ENCODE data around the gene NOP16. TPM values are rescaled to one million over a fixed set of nuclear protein-coding genes. Genes with fewer than 3 reads are reported as not detected.

Gene NOP16
- total RNA-seq, 1 experiment from 2014 or later, result 56.2 TPM

DNA sequence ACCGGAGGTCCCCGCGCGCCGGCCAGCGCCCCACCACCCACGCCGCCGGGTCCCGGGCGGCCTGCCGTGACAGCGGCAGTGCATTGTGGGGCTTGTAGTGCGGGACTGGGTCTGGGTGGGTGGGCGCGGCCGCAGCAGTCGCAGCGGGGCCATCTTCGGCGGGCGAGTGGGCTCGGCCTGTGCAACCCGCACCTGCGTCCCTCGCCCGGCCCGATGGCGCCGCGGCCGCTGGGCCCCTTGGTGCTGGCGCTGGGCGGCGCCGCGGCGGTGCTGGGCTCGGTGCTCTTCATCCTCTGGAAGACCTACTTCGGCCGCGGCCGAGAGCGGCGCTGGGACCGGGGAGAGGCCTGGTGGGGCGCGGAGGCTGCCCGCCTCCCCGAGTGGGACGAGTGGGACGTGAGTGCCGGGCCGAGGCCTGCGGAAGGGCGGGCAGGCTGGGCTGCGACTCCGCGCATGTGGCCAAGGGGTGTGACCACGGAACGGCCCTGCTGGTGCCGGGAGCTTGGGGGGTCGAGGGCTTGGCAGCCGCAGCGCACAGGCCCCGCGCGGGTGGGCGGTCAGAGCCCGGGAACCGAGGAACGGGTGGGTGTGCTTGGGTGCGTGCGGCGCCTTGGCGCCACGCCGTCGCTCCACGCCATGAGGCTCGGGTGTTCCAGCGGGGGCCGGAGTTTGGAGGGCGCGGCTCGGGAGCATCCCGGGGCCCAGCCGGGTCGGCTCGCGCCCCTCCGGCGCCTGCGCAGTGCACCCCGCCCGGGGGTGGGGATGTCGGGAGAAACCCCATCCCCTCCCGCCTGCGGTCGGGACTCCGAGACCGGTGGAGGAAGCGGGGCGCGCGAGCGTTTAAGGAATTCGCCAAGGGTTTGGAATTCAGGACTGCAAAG, 22.8 kb downstream of the NOP16 start, which contains the start of gene ARL10:
TSS of gene ARL10 (plus strand) at position 137 of the 881 bp plus-strand sequence. CDS start at position 214, 77 bp downstream.
- peak; percentile 98 for DNase-seq
- peaks cover 46% of the 10 kb centered on the region for H3K27me3 ChIP-seq (ENCODE audit: control insufficient read depth, insufficient read depth, low read length)
- no peaks in the 10 kb centered on the region; the same call in 1 of the 2 replicates for H3K36me3 ChIP-seq (replicated peaks; ENCODE audit: control insufficient read depth, insufficient read depth, low read length)

DNA sequence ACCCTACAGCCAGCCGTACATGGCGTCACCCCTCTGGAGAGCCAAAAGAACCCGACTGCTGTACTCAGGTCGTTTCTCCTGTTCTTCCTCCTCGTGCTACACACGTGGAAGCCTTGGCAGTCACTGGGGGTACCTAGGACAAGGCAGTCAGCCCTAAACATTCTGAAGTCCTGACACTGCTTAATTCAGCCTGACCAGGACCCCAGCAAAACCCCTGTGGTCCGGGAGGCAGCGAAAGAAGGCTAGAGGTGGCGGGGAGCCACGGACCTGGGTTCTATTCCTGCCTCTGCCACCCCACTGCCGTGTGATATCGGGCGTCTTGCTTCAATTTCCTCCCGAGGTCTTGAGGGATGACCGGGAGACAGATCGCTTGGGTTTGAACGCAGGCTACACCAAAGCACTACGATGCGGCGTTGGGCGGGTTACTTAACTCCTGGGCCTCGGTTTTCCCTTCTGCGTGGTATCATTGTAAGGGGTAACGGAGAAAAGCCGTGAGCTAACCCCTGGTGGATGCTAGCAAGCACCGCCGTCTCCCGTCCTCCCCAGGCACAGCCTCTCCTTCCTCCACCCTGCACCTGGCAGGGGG, 23.5 kb downstream of the NOP16 start:
- Histone ChIP-seq H3K4me3 (ENCODE audit: insufficient read depth, low read depth, low read length) (peak overlapping the region; percentile 76), H3K36me3 (replicated peaks; ENCODE audit: control insufficient read depth, insufficient read depth, low read length) (no peaks in the 10 kb centered on the region; the same call in 1 of the 2 replicates), H3K27me3 (ENCODE audit: control insufficient read depth, insufficient read depth, low read length) (peaks cover 46% of the 10 kb centered on the region)
- no peak for DNase-seq

More for the DNA sequence above, 22.8 kb downstream of the NOP16 start, which contains the start of gene ARL10:
- H3K4me3 ChIP-seq (ENCODE audit: insufficient read depth, low read depth, low read length), result peak within 1 kb of the TSS; percentile 76

DNA sequence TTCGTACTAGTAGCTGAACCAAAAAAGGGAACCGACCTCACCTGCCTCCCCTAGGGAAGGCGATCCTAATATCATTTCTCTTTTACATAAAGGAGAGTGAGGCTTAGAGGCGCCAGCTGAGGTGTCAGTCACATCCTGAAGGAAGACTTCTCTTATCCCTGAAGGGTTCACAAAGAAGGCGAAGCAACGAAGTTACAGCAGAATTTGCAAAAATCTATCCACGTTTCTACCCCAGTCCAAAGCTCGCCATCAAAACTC, 26.2 kb downstream of the NOP16 start:
- peaks cover 45% of the 10 kb centered on the region for H3K27me3 ChIP-seq (ENCODE audit: control insufficient read depth, insufficient read depth, low read length)
- H3K36me3 ChIP-seq (replicated peaks; ENCODE audit: control insufficient read depth, insufficient read depth, low read length), result peaks cover 3% of the 10 kb centered on the region

DNA sequence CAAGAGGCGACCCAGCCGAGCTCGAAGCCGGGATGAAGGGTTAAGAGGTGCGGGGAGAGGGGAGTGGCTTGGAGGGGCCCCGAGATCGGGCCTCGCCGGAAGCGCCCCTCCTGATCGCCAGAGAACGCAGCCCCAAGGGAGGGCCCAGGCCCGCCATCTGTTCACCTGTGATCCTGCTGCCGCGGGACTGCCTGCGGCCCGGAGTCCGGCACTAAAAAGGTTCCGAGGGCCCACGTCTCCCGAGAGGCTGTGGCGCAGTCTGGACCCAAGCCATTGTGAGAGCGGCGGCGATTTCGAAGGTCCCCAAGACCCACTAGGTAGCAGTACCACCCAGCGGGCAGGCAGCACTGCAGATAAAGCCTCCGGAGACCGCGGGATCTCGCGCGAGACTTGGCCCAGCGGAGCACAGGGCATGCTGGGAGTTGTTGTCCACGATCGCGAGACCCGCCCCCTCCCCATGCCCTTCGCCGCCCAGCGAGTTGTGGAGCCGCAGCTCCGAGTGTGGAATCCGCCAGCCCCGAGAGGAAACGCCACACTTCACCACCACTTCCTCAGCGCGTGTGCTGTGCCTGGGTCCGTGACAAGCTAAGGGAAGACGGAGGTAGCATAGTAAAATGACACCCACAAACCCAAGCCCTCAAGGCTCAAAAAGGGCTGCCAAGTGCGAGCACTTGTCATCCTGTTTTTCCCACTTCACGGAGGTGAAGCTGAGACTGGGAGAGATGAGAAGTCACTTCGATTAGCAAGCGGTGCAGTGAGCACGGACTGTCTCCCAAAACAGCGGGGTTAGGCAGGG, 26.8 kb downstream of the NOP16 start, which contains the start of gene KIAA1191:
TSS of gene KIAA1191 (minus strand) at position 328 of the 796 bp plus-strand sequence. CDS start 2,256 bp downstream, outside the sequence.
- Histone ChIP-seq H3K36me3 (replicated peaks; ENCODE audit: control insufficient read depth, insufficient read depth, low read length) (peaks cover 3% of the 10 kb centered on the region), H3K27me3 (ENCODE audit: control insufficient read depth, insufficient read depth, low read length) (peaks cover 43% of the 10 kb centered on the region), H3K4me3 (ENCODE audit: insufficient read depth, low read depth, low read length) (peak within 1 kb of the TSS; percentile 95)
- DNase-seq, result peak; percentile 92

More for the DNA sequence above, 26.2 kb downstream of the NOP16 start:
- peak overlapping the region; percentile 95 for H3K4me3 ChIP-seq (ENCODE audit: insufficient read depth, low read depth, low read length)
- no peak for DNase-seq

DNA sequence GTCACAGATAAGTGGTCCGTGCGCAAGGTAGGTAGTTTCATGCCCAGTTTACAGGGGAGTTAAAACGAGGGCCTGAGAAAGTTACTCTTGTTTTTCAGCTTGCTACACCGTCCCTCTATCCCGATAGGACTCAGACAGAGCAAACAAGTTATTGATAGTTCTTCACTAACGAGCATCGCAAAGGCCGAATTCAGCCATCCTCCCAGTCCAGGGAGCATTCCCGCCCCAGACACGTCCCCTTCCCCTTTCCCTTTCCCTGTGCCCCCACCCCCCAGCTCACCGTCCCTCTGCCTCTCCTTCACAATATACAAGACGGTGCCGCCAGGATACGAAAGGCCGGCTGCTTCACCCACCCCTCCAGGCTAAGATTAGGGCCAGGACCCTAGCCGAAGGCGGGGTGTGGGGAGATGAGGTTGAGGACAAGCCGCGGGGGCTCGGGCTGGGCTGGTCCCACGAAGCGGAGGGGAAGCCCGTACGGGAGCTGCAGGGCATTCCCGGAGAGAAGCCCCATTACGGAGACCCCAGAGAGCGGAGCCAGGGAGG, 27.4 kb downstream of the NOP16 start:
- Histone ChIP-seq H3K4me3 (ENCODE audit: insufficient read depth, low read depth, low read length) (peak overlapping the region; percentile 95), H3K27me3 (ENCODE audit: control insufficient read depth, insufficient read depth, low read length) (peaks cover 36% of the 10 kb centered on the region), H3K36me3 (replicated peaks; ENCODE audit: control insufficient read depth, insufficient read depth, low read length) (peaks cover 3% of the 10 kb centered on the region)
- no peak for DNase-seq

DNA sequence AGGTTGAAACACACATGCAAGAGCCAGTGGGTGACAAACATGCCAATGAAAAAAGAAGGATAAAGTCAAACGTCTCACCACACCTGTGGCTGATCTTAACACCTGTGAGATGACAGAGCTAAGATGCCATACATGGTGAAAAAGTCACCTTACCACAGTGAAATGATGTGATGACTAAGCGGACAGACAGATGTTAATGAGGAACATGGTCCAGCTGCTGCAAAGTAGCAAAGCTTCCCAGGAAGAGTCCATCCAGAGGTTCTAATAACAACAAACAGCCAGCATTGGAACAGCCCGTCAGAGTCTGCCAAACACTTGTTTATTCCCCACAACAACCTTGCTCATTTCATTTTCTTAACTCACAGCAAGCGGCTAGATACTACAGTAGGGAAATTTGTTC, 28.7 kb downstream of the NOP16 start:
- no peak for DNase-seq
- Histone ChIP-seq H3K4me3 (ENCODE audit: insufficient read depth, low read depth, low read length) (no peak overlapping the region), H3K36me3 (replicated peaks; ENCODE audit: control insufficient read depth, insufficient read depth, low read length) (peaks cover 8% of the 10 kb centered on the region)

DNA sequence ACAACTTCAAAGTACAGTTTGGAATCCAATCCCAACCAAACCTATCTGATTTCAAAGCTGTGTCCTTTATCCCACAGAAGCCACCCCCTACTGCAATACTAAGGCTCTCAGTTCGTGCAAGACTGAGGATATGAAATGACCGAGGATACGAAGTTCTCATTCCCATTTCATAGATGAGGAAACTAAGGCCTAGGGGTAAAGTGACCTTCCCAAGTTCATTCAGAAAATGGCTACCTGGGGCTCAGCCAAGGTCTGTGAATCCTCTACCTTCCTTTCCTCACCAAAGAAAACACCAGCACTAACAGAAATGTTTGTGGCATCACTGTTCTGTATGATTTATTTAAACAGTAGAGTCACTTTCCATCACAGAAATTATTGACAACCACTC, 32.2 kb downstream of the NOP16 start:
- no peaks in the 10 kb centered on the region for H3K27me3 ChIP-seq (ENCODE audit: control insufficient read depth, insufficient read depth, low read length)
- no peak overlapping the region for H3K4me3 ChIP-seq (ENCODE audit: insufficient read depth, low read depth, low read length)
- no peak for DNase-seq
- peaks cover 18% of the 10 kb centered on the region for H3K36me3 ChIP-seq (replicated peaks; ENCODE audit: control insufficient read depth, insufficient read depth, low read length)

More for the DNA sequence above, 28.7 kb downstream of the NOP16 start:
- peaks cover 23% of the 10 kb centered on the region for H3K27me3 ChIP-seq (ENCODE audit: control insufficient read depth, insufficient read depth, low read length)

DNA sequence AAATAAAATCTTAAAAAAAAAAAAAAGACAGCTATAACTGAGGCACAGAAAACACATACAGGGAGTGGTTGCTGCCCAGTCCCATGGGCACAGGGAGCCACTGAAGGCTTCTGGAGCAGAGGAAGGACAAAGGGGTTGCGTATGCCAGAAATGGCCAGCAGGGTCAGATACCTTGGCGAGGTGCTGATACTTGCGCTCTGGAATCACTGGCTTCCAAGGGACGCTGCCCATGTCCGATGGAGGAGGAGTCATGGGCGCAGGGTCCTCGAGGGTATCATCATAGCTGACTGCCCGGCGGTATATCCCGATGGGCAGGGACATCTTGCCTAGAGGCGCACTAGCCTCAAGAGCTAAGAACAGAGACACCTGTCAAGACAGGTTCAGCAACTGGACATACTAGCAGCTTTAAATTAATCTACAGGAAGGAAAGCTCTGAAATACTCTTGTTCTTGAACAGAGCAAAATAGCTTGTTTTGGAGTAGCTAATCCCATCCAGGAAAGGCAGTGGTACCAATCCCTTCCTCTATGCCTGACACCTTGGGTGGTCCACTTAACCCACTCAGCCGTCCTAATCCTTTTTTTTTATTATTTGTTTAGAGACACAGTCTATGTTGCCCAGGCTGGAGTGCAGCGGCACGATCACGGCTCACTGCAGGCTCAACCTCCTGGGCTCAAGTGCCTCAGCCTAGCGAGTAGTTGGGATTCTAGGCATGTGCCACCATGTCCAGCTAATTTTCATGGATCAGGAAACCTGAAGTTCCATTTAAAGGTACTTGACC, 32.8 kb downstream of the NOP16 start:
- H3K36me3 ChIP-seq (replicated peaks; ENCODE audit: control insufficient read depth, insufficient read depth, low read length), result peaks cover 21% of the 10 kb centered on the region
- H3K27me3 ChIP-seq (ENCODE audit: control insufficient read depth, insufficient read depth, low read length), result no peaks in the 10 kb centered on the region
- DNase-seq, result peak; percentile 48
- H3K4me3 ChIP-seq (ENCODE audit: insufficient read depth, low read depth, low read length), result no peak overlapping the region

DNA sequence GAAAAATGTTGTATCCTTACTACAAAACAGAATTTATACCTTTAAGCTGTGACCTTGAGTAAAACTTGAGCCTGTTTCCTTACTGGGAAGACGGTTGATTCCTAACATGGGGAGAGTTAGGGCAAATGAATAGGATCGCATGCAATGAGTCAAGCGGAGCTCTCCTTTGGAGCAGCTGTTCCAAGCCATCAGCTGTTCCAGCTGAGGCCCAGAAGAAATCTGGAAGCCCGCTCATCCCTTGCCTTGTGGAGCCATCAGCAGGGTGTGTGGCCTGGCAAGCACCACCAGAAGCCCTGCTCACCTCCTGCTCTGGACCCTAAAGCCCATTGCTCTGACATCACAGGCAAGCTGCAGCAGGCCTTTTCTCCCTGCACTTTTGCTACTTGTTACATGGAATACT, 34.9 kb downstream of the NOP16 start:
- Histone ChIP-seq H3K4me3 (ENCODE audit: insufficient read depth, low read depth, low read length) (no peak overlapping the region), H3K36me3 (replicated peaks; ENCODE audit: control insufficient read depth, insufficient read depth, low read length) (peaks cover 35% of the 10 kb centered on the region), H3K27me3 (ENCODE audit: control insufficient read depth, insufficient read depth, low read length) (no peaks in the 10 kb centered on the region)
- no peak for DNase-seq

DNA sequence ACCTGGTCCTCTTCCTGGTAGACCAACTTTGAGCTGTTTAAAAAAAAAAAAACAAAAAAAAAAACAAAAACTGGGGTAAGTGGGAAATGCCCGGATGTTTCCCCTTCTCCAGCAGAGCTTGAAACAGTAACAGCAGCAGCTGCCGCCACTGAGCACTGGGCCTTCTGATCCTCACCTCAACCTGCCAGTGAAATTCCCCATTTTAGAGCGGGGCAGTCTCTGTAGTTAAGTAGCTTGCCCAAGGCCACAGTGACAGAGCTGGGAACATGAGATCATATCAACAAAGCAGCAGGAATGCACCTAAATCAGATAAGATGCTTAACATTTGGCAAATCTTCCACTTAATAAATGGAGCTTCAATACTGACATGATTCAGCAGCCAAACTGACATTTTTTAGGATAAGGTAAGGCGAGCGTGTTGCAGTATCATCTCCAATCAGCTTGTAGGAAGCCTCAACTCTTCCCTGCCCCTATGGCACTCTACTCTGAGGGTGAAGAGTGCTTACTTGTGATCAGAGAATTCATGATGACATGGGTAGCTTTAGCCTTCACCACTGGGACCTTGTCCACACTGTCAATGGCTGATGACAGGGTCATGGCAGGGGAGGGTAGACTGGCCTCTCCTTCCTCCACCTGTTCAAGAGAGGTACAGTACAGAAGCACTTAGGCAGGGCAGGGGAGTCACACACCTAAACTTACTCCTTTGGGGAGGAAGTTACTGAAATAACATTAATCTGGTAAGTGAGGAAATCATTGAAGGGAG, 36.1 kb downstream of the NOP16 start:
- Histone ChIP-seq H3K4me3 (ENCODE audit: insufficient read depth, low read depth, low read length) (no peak overlapping the region), H3K27me3 (ENCODE audit: control insufficient read depth, insufficient read depth, low read length) (no peaks in the 10 kb centered on the region), H3K36me3 (replicated peaks; ENCODE audit: control insufficient read depth, insufficient read depth, low read length) (peaks cover 42% of the 10 kb centered on the region)
- no peak for DNase-seq

DNA sequence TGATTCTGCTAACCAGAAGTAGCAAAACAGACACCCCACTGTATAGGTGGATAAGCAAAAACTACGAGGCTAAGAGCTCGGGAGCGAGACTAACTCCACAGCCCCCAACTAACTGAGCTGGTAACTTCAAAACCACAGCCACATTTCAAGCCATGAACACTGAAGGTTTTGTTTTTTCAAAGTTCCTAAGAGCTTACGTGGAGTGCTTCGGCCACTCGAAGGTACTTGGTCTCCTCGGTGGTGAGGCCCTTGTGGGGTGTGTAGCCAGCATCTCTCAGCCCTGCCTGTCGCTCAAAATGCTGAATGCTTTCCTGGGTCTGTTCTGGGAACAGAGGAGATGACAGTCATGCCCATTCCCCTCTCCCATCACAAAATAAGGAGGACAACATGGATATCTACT, 38.0 kb downstream of the NOP16 start:
- Histone ChIP-seq H3K27me3 (ENCODE audit: control insufficient read depth, insufficient read depth, low read length) (no peaks in the 10 kb centered on the region), H3K4me3 (ENCODE audit: insufficient read depth, low read depth, low read length) (no peak overlapping the region), H3K36me3 (replicated peaks; ENCODE audit: control insufficient read depth, insufficient read depth, low read length) (peaks cover 50% of the 10 kb centered on the region)
- no peak for DNase-seq

DNA sequence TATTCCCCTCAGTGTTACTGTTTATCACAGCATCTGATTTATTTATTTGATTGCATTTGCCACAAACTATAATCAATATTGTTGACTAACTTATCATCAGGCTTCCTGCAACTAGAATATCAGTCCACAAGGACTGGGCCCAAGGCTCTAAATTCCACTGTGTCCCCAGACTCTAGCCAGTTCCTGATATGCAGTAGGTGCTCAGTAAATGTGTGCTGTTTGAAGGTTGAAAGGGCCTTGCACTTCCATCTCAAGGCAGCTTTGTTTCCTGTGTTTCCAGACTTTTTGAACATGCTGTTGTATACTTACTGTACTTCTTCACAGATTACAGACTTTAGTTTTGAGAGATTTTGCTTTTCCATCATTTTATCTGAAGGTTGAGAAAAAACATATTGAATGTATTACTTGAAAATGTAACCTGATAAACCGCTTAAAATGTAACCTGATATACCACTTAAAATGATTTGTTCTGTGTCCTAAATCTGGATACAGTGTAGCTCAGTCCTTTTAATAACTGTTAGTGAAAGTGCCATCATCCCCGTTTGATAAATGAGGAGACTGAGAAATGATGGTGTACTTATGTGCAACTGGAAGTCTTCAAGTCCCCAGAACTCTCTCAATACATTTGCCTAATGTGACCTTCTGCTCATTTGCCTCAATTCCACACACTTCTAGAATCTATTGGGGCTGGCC, 45.5 kb downstream of the NOP16 start:
- H3K4me3 ChIP-seq (ENCODE audit: insufficient read depth, low read depth, low read length), result no peak overlapping the region
- H3K27me3 ChIP-seq (ENCODE audit: control insufficient read depth, insufficient read depth, low read length), result no peaks in the 10 kb centered on the region

DNA sequence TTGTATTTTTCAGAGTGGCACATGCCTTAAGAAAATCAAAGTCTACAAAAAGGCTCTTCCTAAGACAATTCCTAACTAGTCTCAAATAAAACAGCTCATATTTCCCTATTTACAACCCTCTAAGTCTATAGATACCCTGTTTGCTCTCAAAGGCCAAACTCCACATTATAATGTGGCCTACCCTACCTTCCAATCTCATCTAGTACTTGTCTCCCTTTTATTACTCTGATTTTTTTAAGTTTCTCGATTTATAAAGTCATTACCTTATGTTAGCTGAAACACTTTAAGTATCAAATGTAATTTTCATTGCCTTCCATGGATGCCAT, 46.3 kb downstream of the NOP16 start:
- no peak overlapping the region for H3K4me3 ChIP-seq (ENCODE audit: insufficient read depth, low read depth, low read length)
- peaks cover 9% of the 10 kb centered on the region for H3K36me3 ChIP-seq (replicated peaks; ENCODE audit: control insufficient read depth, insufficient read depth, low read length)
- DNase-seq, result no peak
- no peaks in the 10 kb centered on the region for H3K27me3 ChIP-seq (ENCODE audit: control insufficient read depth, insufficient read depth, low read length)

More for the DNA sequence above, 45.5 kb downstream of the NOP16 start:
- peaks cover 14% of the 10 kb centered on the region for H3K36me3 ChIP-seq (replicated peaks; ENCODE audit: control insufficient read depth, insufficient read depth, low read length)
- no peak for DNase-seq

Measured in H7 (cell line).